ENCODE measurements around the gene DCAF10.
A peak's percentile ranks its signal among the peaks of the same experiment; 100 is the strongest.
"Not testable (repeated sequence)": the region's sequence is repeated elsewhere in the genome, so short reads cannot be mapped to it uniquely, and the experiment has no call there.

Gene DCAF10

GRCh38 chr9:37908698-37909186, 108.1 kb downstream of the DCAF10 start:
- DNase-seq (ENCODE audit: low spot score), result peak; percentile 38

- DNase-seq (ENCODE audit: low spot score), result no peak
Observed at GRCh38 chr9:37909326-37909725, 108.7 kb downstream of the DCAF10 start.

GRCh38 chr9:37909836-37910235, 109.2 kb downstream of the DCAF10 start:
- DNase-seq (ENCODE audit: low spot score), result not testable (repeated sequence)

- no peak for DNase-seq (ENCODE audit: low spot score)
Observed at GRCh38 chr9:37910271-37910670, 109.7 kb downstream of the DCAF10 start.

- DNase-seq (ENCODE audit: low spot score), result no peak
Observed at GRCh38 chr9:37911271-37911681, 110.7 kb downstream of the DCAF10 start.

- peak; percentile 79 for DNase-seq (ENCODE audit: low spot score)
Observed at GRCh38 chr9:37913480-37914153, 113.0 kb downstream of the DCAF10 start.

GRCh38 chr9:37914154-37914551, 113.6 kb downstream of the DCAF10 start:
- no peak for DNase-seq (ENCODE audit: low spot score)

GRCh38 chr9:37914701-37915358, 114.2 kb downstream of the DCAF10 start:
- DNase-seq (ENCODE audit: low spot score), result no peak

- DNase-seq (ENCODE audit: low spot score), result no peak
Observed at GRCh38 chr9:37915911-37916470, 115.4 kb downstream of the DCAF10 start.

- no peak for DNase-seq (ENCODE audit: low spot score)
Observed at GRCh38 chr9:37916471-37917312, 116.1 kb downstream of the DCAF10 start.

All from HuH-7 (cell line).